OCI-LY1 (cell line): ENCODE results near the gene CLDN4.

ENCODE experiments used
- H2AFZ ChIP-seq: fragments of 200-600 bp; sonication (generic), shearing (Covaris generic); 2 replicates; pipeline ENCODE4 v1.6.0; 2014; ENCODE audit warnings: antibody characterized with exemption, mild to moderate bottlenecking, low read length
- H3F3A ChIP-seq: fragments of 200-600 bp; sonication (generic), shearing (Covaris generic); 2 replicates; pipeline ENCODE4 v1.6.0; 2014; ENCODE audit warnings: mild to moderate bottlenecking, antibody characterized with exemption, low read length, moderate library complexity; ENCODE audit not compliant: insufficient read depth
- H3K27ac ChIP-seq: fragments of 200-600 bp; sonication (generic); 2 replicates; pipeline ENCODE4 v1.5.1; 2014; ENCODE audit warnings: low read length, mixed run types, mild to moderate bottlenecking, low read depth; ENCODE audit not compliant: poor library complexity, severe bottlenecking
- H3K27me3 ChIP-seq: fragments of 200-600 bp; sonication (generic); 2 replicates; pipeline ENCODE4 v1.6.0; 2014; ENCODE audit warnings: antibody characterized with exemption, mild to moderate bottlenecking, low read length, moderate library complexity; ENCODE audit not compliant: insufficient read depth
- H3K36me3 ChIP-seq: fragments of 200-600 bp; sonication (generic); 2 replicates; pipeline ENCODE4 v1.6.1; 2014; ENCODE audit warnings: mild to moderate bottlenecking, antibody characterized with exemption, low read length, moderate library complexity, mixed read lengths; ENCODE audit not compliant: insufficient read depth
- H3K4me1 ChIP-seq: fragments of 200-600 bp; sonication (generic); 2 replicates; pipeline ENCODE4 v1.5.1; 2014; ENCODE audit warnings: mild to moderate bottlenecking, low read length, moderate library complexity; ENCODE audit not compliant: insufficient read depth, severe bottlenecking
- H3K4me2 ChIP-seq: fragments of 200-600 bp; sonication (generic), shearing (Covaris generic); 2 replicates; pipeline ENCODE4 v1.6.1; 2014; ENCODE audit warnings: low read length
- H3K4me3 ChIP-seq: fragments of 200-600 bp; sonication (generic); 2 replicates; pipeline ENCODE4 v1.5.1; 2014; ENCODE audit warnings: low read length, low read depth, mild to moderate bottlenecking, mixed read lengths; ENCODE audit not compliant: poor library complexity, severe bottlenecking
- H3K79me2 ChIP-seq: fragments of 200-600 bp; shearing (Covaris generic); 2 replicates; pipeline ENCODE4 v1.6.1; 2016; ENCODE audit warnings: mixed run types, low read length, mixed read lengths; ENCODE audit not compliant: insufficient read depth
- H3K9ac ChIP-seq: fragments of 200-600 bp; sonication (generic), shearing (Covaris generic); 2 replicates; pipeline ENCODE4 v1.6.1; 2014; ENCODE audit warnings: mild to moderate bottlenecking, low read length, mixed read lengths
- H3K9me2 ChIP-seq: fragments of 200-600 bp; sonication (generic), shearing (Covaris generic); 2 replicates; pipeline ENCODE4 v1.6.1; 2014; ENCODE audit warnings: low read depth, mild to moderate bottlenecking, low read length, mixed read lengths
- H3K9me3 ChIP-seq: fragments of 200-600 bp; shearing (Covaris generic); 2 replicates; pipeline ENCODE4 v1.6.1; 2014; ENCODE audit warnings: low read length, mixed read lengths
- H4K20me1 ChIP-seq: fragments of 200-600 bp; sonication (generic), shearing (Covaris generic); 2 replicates; pipeline ENCODE4 v1.6.0; 2016; ENCODE audit warnings: mild to moderate bottlenecking, low read length; ENCODE audit not compliant: insufficient read depth
- CTCF ChIP-seq: fragments of 200-600 bp; sonication (generic), shearing (Covaris generic); IDR thresholded peaks from 2 replicates; pipeline ENCODE4 v1.5.1; 2017; ENCODE audit warnings: mild to moderate bottlenecking, antibody characterized with exemption, low read length, moderate library complexity, mixed read lengths
- EZH2 ChIP-seq: fragments of 200-600 bp; sonication (generic), shearing (Covaris generic); IDR thresholded peaks from 2 replicates; pipeline ENCODE4 v1.8.0; 2017; ENCODE audit warnings: borderline replicate concordance, mixed run types, mild to moderate bottlenecking, antibody characterized with exemption, low read length, moderate library complexity, mixed read lengths

Gene CLDN4

GRCh38 chr7:73870041-73870492 is 39.3 kb downstream of the CLDN4 start:
- no peak for TF ChIP-seq CTCF
- TF ChIP-seq EZH2: no peak
- Histone ChIP-seq H3K27ac (no peak overlapping the region), H3F3A (no peaks in the 10 kb centered on the region), H3K9me2 (no peaks in the 10 kb centered on the region), H4K20me1 (no peaks in the 10 kb centered on the region), H3K4me2 (no peak overlapping the region), H3K9ac (no peak overlapping the region), H3K9me3 (no peaks in the 10 kb centered on the region), H3K4me3 (no peak overlapping the region), H3K4me1 (no peaks in the 10 kb centered on the region), H3K79me2 (no peaks in the 10 kb centered on the region), H2AFZ (no peak overlapping the region), H3K36me3 (no peaks in the 10 kb centered on the region), H3K27me3 (peaks cover 7% of the 10 kb centered on the region; the same call in 1 of the 2 replicates)

GRCh38 chr7:73871163-73872011 is 40.6 kb downstream of the CLDN4 start:
- no peaks in the 10 kb centered on the region for H3K4me1 ChIP-seq
- H3K27me3 ChIP-seq: peaks cover 7% of the 10 kb centered on the region
- no peaks in the 10 kb centered on the region for H4K20me1 ChIP-seq
- no peak overlapping the region for H2AFZ ChIP-seq
- H3K79me2 ChIP-seq: no peaks in the 10 kb centered on the region
- no peak overlapping the region for H3K4me3 ChIP-seq
- H3K9me3 ChIP-seq: no peaks in the 10 kb centered on the region
- H3K9me2 ChIP-seq: no peaks in the 10 kb centered on the region
- H3K36me3 ChIP-seq: no peaks in the 10 kb centered on the region
- no peak overlapping the region for H3K9ac ChIP-seq
- TF ChIP-seq EZH2: no peak
- no peak for TF ChIP-seq CTCF
- H3K4me2 ChIP-seq: no peak overlapping the region
- H3K27ac ChIP-seq: no peak overlapping the region
- H3F3A ChIP-seq: no peaks in the 10 kb centered on the region

GRCh38 chr7:73872056-73872908 is 41.5 kb downstream of the CLDN4 start:
- no peak for TF ChIP-seq CTCF
- TF ChIP-seq EZH2: no peak
- H3K4me2 ChIP-seq: no peak overlapping the region
- H3K9ac ChIP-seq: no peak overlapping the region

More at GRCh38 chr7:73872056-73872908, 41.5 kb downstream of the CLDN4 start:
- Histone ChIP-seq H4K20me1 (no peaks in the 10 kb centered on the region), H3K4me1 (no peaks in the 10 kb centered on the region), H3K27me3 (peaks cover 7% of the 10 kb centered on the region), H3K9me3 (no peaks in the 10 kb centered on the region), H3K79me2 (no peaks in the 10 kb centered on the region), H3F3A (no peaks in the 10 kb centered on the region), H3K27ac (no peak overlapping the region), H3K9me2 (no peaks in the 10 kb centered on the region), H3K4me3 (no peak overlapping the region), H2AFZ (no peak overlapping the region), H3K36me3 (no peaks in the 10 kb centered on the region)
